ENCODE measurements around the gene CDK5R1. TPM values are rescaled to one million over a fixed set of nuclear protein-coding genes. Genes with fewer than 3 reads are reported as not detected.

The CDK5R1 gene
- total RNA-seq, 4 donors from 2014 or later = 5.7 to 12.1 (median 10.7) TPM

GRCh38 chr17:32512328-32512727 is 25.5 kb downstream of the CDK5R1 start:
- Histone ChIP-seq H3K36me3 (peaks cover 0 to 6% (median 0%) of the 10 kb centered on the region in 3 donors), H3K9me3 (no peaks in the 10 kb centered on the region), H3K4me3 (no peak overlapping the region), H3K27ac (no peak overlapping the region), H3K27me3 (no peaks in the 10 kb centered on the region), H3K4me1 (peaks cover 0 to 7% (median 0%) of the 10 kb centered on the region in 3 donors)
- no peak for DNase-seq
- WGBS, 2 donors = 92% methylated on average over 2 of the region's 2 CpGs; no CpG with 5 or more reads in 1 of the 2 donors
- no peak for TF ChIP-seq POLR2A (IDR thresholded peaks at IDR 0.05)
- no peak for TF ChIP-seq CTCF (IDR thresholded peaks at IDR 0.05)
- intact Hi-C loops (cut with DNase I) = no loop called here

- no peak for TF ChIP-seq CTCF (IDR thresholded peaks at IDR 0.05)
- no peak for TF ChIP-seq POLR2A (IDR thresholded peaks at IDR 0.05)
- no peak for DNase-seq
- Histone ChIP-seq H3K36me3 (peaks cover 0 to 6% (median 0%) of the 10 kb centered on the region in 3 donors), H3K9me3 (no peaks in the 10 kb centered on the region), H3K4me3 (no peak overlapping the region), H3K4me1 (peaks cover 0 to 14% (median 2%) of the 10 kb centered on the region in 3 donors), H3K27me3 (no peaks in the 10 kb centered on the region), H3K27ac (no peak overlapping the region)
- intact Hi-C loops (cut with DNase I) = no loop called here
- WGBS, 2 donors = 91 to 92% methylated on average over 3 of the region's 3 CpGs
Observed at GRCh38 chr17:32513579-32513978, 26.8 kb downstream of the CDK5R1 start.

- Histone ChIP-seq H3K27ac (no peak overlapping the region), H3K36me3 (peaks cover 0 to 6% (median 0%) of the 10 kb centered on the region in 3 donors), H3K4me1 (peaks cover 8 to 24% (median 8%) of the 10 kb centered on the region in 3 donors), H3K27me3 (no peaks in the 10 kb centered on the region), H3K4me3 (no peak overlapping the region), H3K9me3 (no peaks in the 10 kb centered on the region)
- TF ChIP-seq POLR2A (IDR thresholded peaks at IDR 0.05) (no peak), CTCF (IDR thresholded peaks at IDR 0.05) (no peak)
- no peak for DNase-seq
- WGBS, 2 donors = 47 to 61% methylated on average over 4 of the region's 4 CpGs
- intact Hi-C loops (cut with DNase I) = no loop called here
Observed at GRCh38 chr17:32514606-32515005, 27.8 kb downstream of the CDK5R1 start.

GRCh38 chr17:32515677-32516383 is 29.0 kb downstream of the CDK5R1 start:
- H3K9me3 ChIP-seq = no peaks in the 10 kb centered on the region
- intact Hi-C loops (cut with DNase I) = no loop called here
- peaks cover 13 to 36% (median 15%) of the 10 kb centered on the region in 3 donors for H3K4me1 ChIP-seq
- no peaks in the 10 kb centered on the region for H3K27me3 ChIP-seq
- H3K4me3 ChIP-seq = no peak overlapping the region
- no peaks in the 10 kb centered on the region for H3K36me3 ChIP-seq
- no peak overlapping the region for H3K27ac ChIP-seq
- no peak for DNase-seq
- TF ChIP-seq POLR2A (IDR thresholded peaks at IDR 0.05) (no peak), CTCF (IDR thresholded peaks at IDR 0.05) (no peak)
- 85 to 93% methylated on average over 4 of the region's 4 CpGs for WGBS, 2 donors

GRCh38 chr17:32516450-32516849 is 29.7 kb downstream of the CDK5R1 start:
- 15 to 25% methylated on average over 2 of the region's 2 CpGs for WGBS, 2 donors
- Histone ChIP-seq H3K27ac (no peak overlapping the region), H3K27me3 (no peaks in the 10 kb centered on the region), H3K4me1 (peaks cover 13 to 37% (median 15%) of the 10 kb centered on the region in 3 donors), H3K4me3 (no peak overlapping the region), H3K36me3 (no peaks in the 10 kb centered on the region), H3K9me3 (no peaks in the 10 kb centered on the region)
- TF ChIP-seq CTCF (IDR thresholded peaks at IDR 0.05) (no peak), POLR2A (IDR thresholded peaks at IDR 0.05) (no peak)
- intact Hi-C loops (cut with DNase I) = no loop called here
- DNase-seq = no peak

Measured in esophagus squamous epithelium (tissue), 5 donors.